Adipocyte (in vitro differentiated cells): ENCODE results near the gene TCF7L2.
A peak's percentile ranks its signal among the peaks of the same experiment; 100 is the strongest.

Experiments
- DNase-seq: peaks from one replicate; pipeline ENCODE4 v3.0.0-alpha.2; 2015; ENCODE audit warnings: low read depth
- H3K27me3 ChIP-seq: replicated peaks from 2 replicates; pipeline ENCODE4 v1.7.0; 2013; ENCODE audit warnings: mild to moderate bottlenecking, low read length, moderate library complexity; ENCODE audit not compliant: control insufficient read depth, insufficient read depth
- H3K36me3 ChIP-seq: 2 replicates; pipeline ENCODE4 v1.7.0; 2013; ENCODE audit warnings: low read length, mild to moderate bottlenecking, moderate library complexity; ENCODE audit not compliant: control insufficient read depth, insufficient read depth, severe bottlenecking
- H3K4me1 ChIP-seq: 2 replicates; pipeline ENCODE4 v1.7.0; 2013; ENCODE audit warnings: mild to moderate bottlenecking, low read length, moderate library complexity; ENCODE audit not compliant: control insufficient read depth, insufficient read depth
- H3K4me3 ChIP-seq: 2 replicates; pipeline ENCODE4 v1.7.0; 2013; ENCODE audit warnings: mild to moderate bottlenecking, low read length, moderate library complexity
- H3K9ac ChIP-seq: 2 replicates; pipeline ENCODE4 v1.7.0; 2013; ENCODE audit warnings: mild to moderate bottlenecking, low read length, moderate library complexity
- H3K9me3 ChIP-seq: 2 replicates; pipeline ENCODE4 v1.7.0; 2013; ENCODE audit warnings: mild to moderate bottlenecking, low read length, moderate library complexity; ENCODE audit not compliant: control insufficient read depth

TCF7L2 gene

GRCh38 chr10:113078282-113078907 lies 128.3 kb downstream of the TCF7L2 start:
- H3K36me3 ChIP-seq = peaks cover 9% of the 10 kb centered on the region
- no peak overlapping the region for H3K9ac ChIP-seq
- no peaks in the 10 kb centered on the region for H3K27me3 ChIP-seq
- H3K9me3 ChIP-seq = no peaks in the 10 kb centered on the region
- DNase-seq = no peak
- H3K4me3 ChIP-seq = no peak overlapping the region
- peaks cover 33% of the 10 kb centered on the region for H3K4me1 ChIP-seq

DNA sequence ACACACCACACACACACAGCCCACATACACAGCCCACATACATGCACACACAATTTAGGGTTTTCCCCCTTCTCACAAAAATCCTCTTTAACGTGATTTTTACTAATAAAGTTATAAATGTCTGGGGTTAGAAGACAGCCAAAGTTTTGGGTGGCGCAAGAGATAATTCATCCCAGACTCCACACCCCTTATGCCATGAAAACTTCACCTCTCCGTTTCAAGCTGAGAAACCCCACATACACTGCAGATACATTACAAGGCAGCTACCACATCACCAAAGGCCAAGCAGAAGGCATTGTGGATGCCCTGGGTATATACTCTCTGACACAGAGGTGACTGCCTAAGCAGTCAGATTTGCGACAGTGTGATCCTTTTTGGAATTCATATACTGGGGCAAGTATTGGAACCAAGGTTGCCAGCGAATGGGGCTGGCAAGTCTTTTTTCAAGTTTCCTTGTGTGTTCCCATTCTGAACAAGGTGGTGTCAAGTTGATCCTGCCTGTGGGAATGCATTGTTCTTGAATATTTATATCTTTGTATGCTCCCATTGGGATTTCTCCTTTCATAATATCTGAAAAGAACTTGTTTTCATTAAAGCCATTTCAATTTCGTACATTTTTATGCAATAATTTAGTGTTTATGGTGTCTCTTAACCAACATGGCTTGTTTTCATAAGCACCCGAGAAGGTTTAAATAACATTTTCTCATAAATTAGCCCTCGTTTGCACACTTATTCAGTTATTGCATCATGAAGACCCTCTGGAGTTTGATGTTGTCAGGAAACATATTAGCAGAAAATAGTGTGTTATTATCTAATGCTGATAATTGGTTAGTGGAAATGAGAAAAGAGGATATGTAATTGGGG lies 130.2 kb downstream of the TCF7L2 start:
- Histone ChIP-seq H3K9ac (peak overlapping the region; percentile 24), H3K27me3 (no peaks in the 10 kb centered on the region), H3K36me3 (peaks cover 9% of the 10 kb centered on the region), H3K9me3 (no peaks in the 10 kb centered on the region), H3K4me3 (peak overlapping the region; percentile 8), H3K4me1 (peaks cover 22% of the 10 kb centered on the region)
- DNase-seq = no peak

DNA sequence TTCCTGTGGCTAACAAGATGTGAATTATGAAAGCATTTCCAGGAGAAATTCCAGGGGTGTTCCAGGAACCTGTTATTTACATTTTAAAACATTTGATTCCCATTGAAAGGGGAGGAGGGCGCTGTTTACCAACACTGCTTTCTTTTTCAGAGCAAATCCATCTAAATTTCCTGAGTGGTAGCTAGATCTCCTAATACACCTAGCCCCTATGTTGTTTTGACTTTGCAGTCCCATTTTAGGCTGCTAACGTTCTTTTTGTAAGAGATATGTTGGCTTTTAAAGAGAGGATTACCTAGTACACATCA lies 130.8 kb downstream of the TCF7L2 start:
- peak overlapping the region; percentile 24 for H3K9ac ChIP-seq
- no peak for DNase-seq
- peak overlapping the region; percentile 8 for H3K4me3 ChIP-seq
- H3K27me3 ChIP-seq = no peaks in the 10 kb centered on the region
- H3K36me3 ChIP-seq = peaks cover 9% of the 10 kb centered on the region
- peaks cover 22% of the 10 kb centered on the region for H3K4me1 ChIP-seq
- H3K9me3 ChIP-seq = no peaks in the 10 kb centered on the region

DNA sequence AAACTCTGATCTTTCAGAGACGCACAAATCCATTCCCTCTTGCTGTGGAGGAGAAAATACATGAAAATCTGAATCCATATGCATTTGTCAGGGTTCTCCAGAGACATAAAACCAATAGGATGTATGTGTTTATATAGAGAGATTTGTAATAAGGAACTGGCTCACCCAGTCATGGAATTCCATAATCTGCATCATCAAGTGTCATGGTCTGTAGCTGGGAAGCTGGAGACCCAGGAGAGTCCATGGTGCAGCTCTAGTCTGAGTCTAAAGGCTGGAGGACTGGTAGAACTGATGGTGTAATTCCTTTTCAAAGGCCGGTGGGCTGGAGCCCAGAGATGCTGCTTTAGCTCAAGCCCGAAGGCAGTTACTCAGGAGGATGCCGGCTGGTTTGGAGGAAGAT lies 134.0 kb downstream of the TCF7L2 start:
- Histone ChIP-seq H3K9ac (no peak overlapping the region), H3K36me3 (peaks cover 9% of the 10 kb centered on the region), H3K9me3 (no peaks in the 10 kb centered on the region), H3K4me3 (no peak overlapping the region), H3K27me3 (no peaks in the 10 kb centered on the region), H3K4me1 (peaks cover 44% of the 10 kb centered on the region)
- no peak for DNase-seq

DNA sequence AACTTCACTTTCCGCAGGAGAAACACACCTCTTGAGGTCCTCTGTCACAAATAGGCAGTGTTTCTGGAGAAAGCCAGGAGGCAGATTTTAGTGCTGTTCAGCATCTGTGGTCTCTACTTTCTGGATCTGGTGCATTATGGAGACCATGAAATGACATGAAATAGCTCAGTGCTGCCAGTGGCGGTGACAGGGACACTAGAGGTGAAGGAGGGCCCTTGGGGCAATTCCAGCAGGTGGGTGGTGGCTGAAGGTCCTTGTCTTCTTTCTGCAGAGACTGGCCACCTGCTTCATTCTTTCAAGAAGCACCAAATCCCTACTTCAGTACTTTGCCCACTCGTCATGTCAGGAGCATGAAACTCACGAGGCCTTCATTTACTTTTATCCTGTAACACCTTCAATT lies 135.7 kb downstream of the TCF7L2 start:
- H3K4me3 ChIP-seq = no peak overlapping the region
- no peak for DNase-seq
- no peaks in the 10 kb centered on the region for H3K9me3 ChIP-seq
- H3K27me3 ChIP-seq = no peaks in the 10 kb centered on the region
- peaks cover 5% of the 10 kb centered on the region for H3K36me3 ChIP-seq
- no peak overlapping the region for H3K9ac ChIP-seq
- peaks cover 30% of the 10 kb centered on the region for H3K4me1 ChIP-seq

- Histone ChIP-seq H3K4me3 (no peak overlapping the region), H3K36me3 (peaks cover 6% of the 10 kb centered on the region), H3K9me3 (no peaks in the 10 kb centered on the region), H3K4me1 (peaks cover 25% of the 10 kb centered on the region), H3K9ac (no peak overlapping the region), H3K27me3 (no peaks in the 10 kb centered on the region)
- DNase-seq = no peak
Observed at GRCh38 chr10:113086282-113086681, 136.2 kb downstream of the TCF7L2 start.

DNA sequence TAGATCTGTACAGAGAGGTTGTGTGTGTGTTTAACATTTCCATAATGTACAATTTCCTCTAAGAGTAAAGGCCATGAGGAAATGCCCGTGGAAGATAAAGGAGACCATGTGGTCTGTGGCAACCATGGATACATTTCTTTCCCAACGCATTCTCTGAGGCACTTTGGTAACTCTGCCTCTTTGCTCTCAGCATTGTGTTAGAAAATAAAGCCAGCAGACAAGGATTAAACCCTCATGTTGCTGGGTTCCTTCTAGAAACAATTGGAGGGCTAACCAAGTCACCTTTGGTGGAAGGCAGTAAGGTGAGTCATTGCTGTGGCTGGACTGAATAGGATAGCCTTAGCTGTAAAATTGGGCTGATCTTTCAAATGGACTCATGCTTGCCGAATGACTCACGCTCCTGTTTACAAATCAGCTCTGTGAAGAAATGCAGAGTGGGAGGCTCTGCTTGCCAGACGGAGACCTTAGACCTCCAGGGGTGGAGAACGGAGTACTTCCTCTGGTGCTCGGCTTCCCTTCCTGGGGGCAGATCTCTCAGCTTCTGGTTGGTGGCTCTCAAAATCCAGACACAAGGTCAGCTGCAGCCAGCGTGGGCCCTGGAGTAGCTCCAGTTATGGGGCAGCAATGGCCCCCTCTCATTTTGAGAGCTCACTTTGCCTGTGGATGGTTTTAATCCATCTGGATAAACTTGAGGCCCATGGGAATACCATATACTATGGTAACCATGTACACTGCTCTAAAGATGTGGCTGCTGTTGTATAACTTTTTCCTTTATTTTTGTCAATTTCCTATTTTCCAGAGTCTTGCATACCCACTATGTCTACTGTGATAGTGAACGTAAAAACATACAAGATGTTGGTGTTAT lies 137.3 kb downstream of the TCF7L2 start:
- Histone ChIP-seq H3K4me3 (peak overlapping the region; percentile 5), H3K27me3 (no peaks in the 10 kb centered on the region), H3K9me3 (no peaks in the 10 kb centered on the region), H3K36me3 (peaks cover 17% of the 10 kb centered on the region), H3K4me1 (peaks cover 22% of the 10 kb centered on the region), H3K9ac (peak overlapping the region; percentile 32)
- DNase-seq = peak; percentile 97

GRCh38 chr10:113088194-113088593 lies 138.1 kb downstream of the TCF7L2 start:
- no peaks in the 10 kb centered on the region for H3K27me3 ChIP-seq
- peaks cover 22% of the 10 kb centered on the region for H3K4me1 ChIP-seq
- no peak for DNase-seq
- peaks cover 17% of the 10 kb centered on the region for H3K36me3 ChIP-seq
- H3K9ac ChIP-seq = no peak overlapping the region
- no peaks in the 10 kb centered on the region for H3K9me3 ChIP-seq
- H3K4me3 ChIP-seq = no peak overlapping the region

GRCh38 chr10:113089551-113089950 lies 139.5 kb downstream of the TCF7L2 start:
- H3K9ac ChIP-seq = no peak overlapping the region
- H3K4me1 ChIP-seq = peaks cover 22% of the 10 kb centered on the region
- H3K9me3 ChIP-seq = no peaks in the 10 kb centered on the region
- no peaks in the 10 kb centered on the region for H3K27me3 ChIP-seq
- H3K36me3 ChIP-seq = peaks cover 17% of the 10 kb centered on the region
- no peak overlapping the region for H3K4me3 ChIP-seq
- no peak for DNase-seq

DNA sequence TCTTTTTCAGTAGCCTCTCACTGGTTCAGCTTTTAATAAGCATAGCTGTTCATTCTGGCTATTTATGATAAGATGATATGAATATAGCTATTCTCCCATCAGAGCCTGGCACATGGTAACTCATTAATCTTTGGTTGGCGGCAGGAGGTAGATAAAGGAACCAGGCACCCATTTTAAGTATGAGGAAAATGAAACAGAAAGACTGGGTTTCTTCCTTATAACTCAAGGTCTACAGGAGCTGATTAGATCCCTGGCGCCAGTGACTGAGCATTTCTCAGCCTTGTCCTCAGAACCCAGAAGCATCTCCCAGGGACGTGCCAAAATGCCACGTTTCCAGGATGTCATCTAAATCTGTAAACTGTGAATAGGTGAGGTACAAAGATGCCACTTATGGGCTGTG lies 141.9 kb downstream of the TCF7L2 start:
- Histone ChIP-seq H3K9ac (no peak overlapping the region), H3K4me3 (no peak overlapping the region), H3K9me3 (no peaks in the 10 kb centered on the region), H3K36me3 (peaks cover 21% of the 10 kb centered on the region), H3K27me3 (no peaks in the 10 kb centered on the region), H3K4me1 (peaks cover 27% of the 10 kb centered on the region)
- DNase-seq = no peak
